Activated naive CD8-positive, alpha-beta T cell treated with anti-CD3 and anti-CD28 coated beads, Interleukin-2, amount 10 ng/mL, durations not matched to agents 7 days and 5 days (primary cell): ENCODE results near the gene WDR76. TPM values are rescaled to one million over a fixed set of nuclear protein-coding genes. Genes with fewer than 3 reads are reported as not detected.

Source experiments
- ATAC-seq: fragments of 150-1000 bp; cut with Tn5 transposase; one replicate; pipeline ENCODE4 v1.10.0; 2021; ENCODE audit warnings: low read depth, moderate library complexity
- POLR2A ChIA-PET: fragments of 350-600 bp; sonication (Branson Sonifier 250); formaldehyde crosslinking; loops from one replicate; lab custom pipeline; 2021; ENCODE audit warnings: antibody characterized with exemption; lab: Charles Lee
- DNase-seq: peaks from one replicate; pipeline ENCODE4 v3.0.0; 2021
- H3K27ac Mint-ChIP-seq: one replicate; pipeline ENCODE4 v1.8.0; 2022; ENCODE audit warnings: mild to moderate bottlenecking, mixed read lengths
- H3K27me3 Mint-ChIP-seq: one replicate; pipeline ENCODE4 v1.8.0; 2022; ENCODE audit warnings: mild to moderate bottlenecking, moderate library complexity, mixed read lengths
- H3K36me3 Mint-ChIP-seq: one replicate; pipeline ENCODE4 v1.8.0; 2021; ENCODE audit warnings: mild to moderate bottlenecking, mixed read lengths
- H3K4me1 Mint-ChIP-seq: one replicate; pipeline ENCODE4 v1.8.0; 2021; ENCODE audit warnings: mixed read lengths
- H3K4me3 Mint-ChIP-seq: one replicate; pipeline ENCODE4 v1.8.0; 2022; ENCODE audit warnings: mild to moderate bottlenecking, moderate library complexity, mixed read lengths
- H3K9me3 Mint-ChIP-seq: one replicate; pipeline ENCODE4 v1.8.0; 2021; ENCODE audit warnings: mixed read lengths
- microRNA-seq: library from miRNA; unstranded; fragments of <30 nt; microRNA quantifications from one replicate; pipeline ENCODE4 v1.2.0, GENCODE V29; 2022
- total RNA-seq, 2 experiments: library from RNA; stranded (reverse); gene quantifications; one replicate each; pipeline ENCODE4 v1.2.3, GENCODE V29; 2021

The WDR76 gene
- total RNA-seq, 2 experiments from 2014 or later: 68.3 to 71.4 TPM

GRCh38 chr15:43913941-43914340 is 87.1 kb downstream of the WDR76 start:
- Mint-ChIP-seq H3K9me3 (no peaks in the 10 kb centered on the region), H3K27me3 (peaks cover 8% of the 10 kb centered on the region), H3K4me3 (no peak overlapping the region), H3K27ac (no peak overlapping the region), H3K36me3 (no peaks in the 10 kb centered on the region), H3K4me1 (no peaks in the 10 kb centered on the region)
- DNase-seq (no peak), ATAC-seq (no peak)
- POLR2A ChIA-PET: no interaction called here

DNA sequence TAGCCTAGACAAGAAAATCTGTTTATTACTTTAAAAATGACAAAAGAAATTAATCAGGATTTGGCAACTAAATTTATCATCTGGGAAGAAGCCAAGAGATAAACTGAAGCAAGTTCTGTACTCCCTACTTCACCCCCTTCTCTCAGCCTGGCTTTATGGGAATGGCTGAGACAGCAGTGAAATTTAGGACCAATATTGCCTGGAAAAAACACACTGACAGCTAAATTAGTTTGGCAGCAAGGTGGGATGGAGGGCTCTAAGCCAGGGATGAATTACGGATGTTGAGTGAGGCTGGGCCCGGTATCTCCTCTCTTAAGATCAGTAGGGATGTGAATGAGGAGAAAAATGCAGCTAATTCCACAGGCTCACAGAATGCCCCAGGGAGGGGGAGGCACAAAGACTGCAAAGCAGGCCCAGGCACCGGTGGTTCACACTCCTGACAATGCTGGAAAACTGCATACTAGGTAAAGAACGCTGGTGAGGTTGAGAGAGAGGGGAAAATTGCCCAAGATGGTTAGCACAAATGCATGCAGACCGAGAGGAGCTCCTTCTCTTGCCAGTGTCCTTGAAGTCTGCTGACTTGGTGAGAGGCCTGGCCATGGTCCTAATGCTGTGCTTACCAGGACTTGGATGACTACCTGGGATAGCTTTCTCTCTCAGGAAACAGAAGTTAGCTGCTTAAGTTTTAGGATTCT is 89.0 kb downstream of the WDR76 start:
- no peak overlapping the region for H3K4me3 Mint-ChIP-seq
- ATAC-seq (no peak), DNase-seq (no peak)
- H3K36me3 Mint-ChIP-seq: no peaks in the 10 kb centered on the region
- H3K27ac Mint-ChIP-seq: no peak overlapping the region
- peaks cover 8% of the 10 kb centered on the region for H3K27me3 Mint-ChIP-seq
- no peaks in the 10 kb centered on the region for H3K9me3 Mint-ChIP-seq
- POLR2A ChIA-PET: no interaction called here
- H3K4me1 Mint-ChIP-seq: no peaks in the 10 kb centered on the region

GRCh38 chr15:43916326-43916660 is 89.5 kb downstream of the WDR76 start:
- Mint-ChIP-seq H3K36me3 (no peaks in the 10 kb centered on the region), H3K27ac (no peak overlapping the region), H3K4me1 (no peaks in the 10 kb centered on the region), H3K9me3 (no peaks in the 10 kb centered on the region), H3K27me3 (peaks cover 8% of the 10 kb centered on the region), H3K4me3 (no peak overlapping the region)
- DNase-seq: no peak
- POLR2A ChIA-PET: no interaction called here
- no peak for ATAC-seq

Small RNAs within 50 kb of the gene (microRNA-seq; reads per million reads assigned to microRNA genes)
- not detected for gene MIR1282

Other genes starting within 250 kb of the WDR76 start
- gene PPIP5K1, start 236.8 kb upstream of the WDR76 start, total RNA-seq: 10 to 100 TPM; 30.7 to 36.8 TPM
- not detected for gene CKMT1B, start 233.0 kb upstream of the WDR76 start, total RNA-seq
- gene STRC, start 208.2 kb upstream of the WDR76 start, total RNA-seq: 1 to 10 TPM; 2.1 to 2.6 TPM
- 1 to 10 TPM; 2.0 to 2.2 TPM for gene CATSPER2, start 178.2 kb upstream of the WDR76 start, total RNA-seq
- gene CKMT1A, start 133.1 kb upstream of the WDR76 start, total RNA-seq: not detected
- 100 to 1,000 TPM; 217 to 225 TPM for gene PDIA3, start 80.6 kb upstream of the WDR76 start, total RNA-seq
- gene ELL3, start 50.0 kb upstream of the WDR76 start, total RNA-seq: 1 to 10 TPM; 4.6 to 4.9 TPM
- gene SERF2, start 34.7 kb upstream of the WDR76 start, total RNA-seq: 100 to 1,000 TPM; 926 to 987 TPM
- gene SERINC4, start 26.8 kb upstream of the WDR76 start, total RNA-seq: under 1 TPM; 0.14 to 0.17 TPM
- gene HYPK, start 26.4 kb upstream of the WDR76 start, total RNA-seq: 10 to 100 TPM; 17.2 to 18.3 TPM
- 10 to 100 TPM; 33.6 to 35.3 TPM for gene MFAP1, start 2.3 kb upstream of the WDR76 start, total RNA-seq